ENCODE data around the gene NTF3. TPM values are rescaled to one million over a fixed set of nuclear protein-coding genes. Genes with fewer than 3 reads are reported as not detected.
A peak's percentile ranks its signal among the peaks of the same experiment; 100 is the strongest.

NTF3 gene
- total RNA-seq, 4 donors from 2014 or later = 0.42 to 2.2 (median 2.1) TPM

- intact Hi-C loops (cut with DNase I; ENCODE audit: low total_unique reads) = no loop called here
- no peak overlapping the region for H3K4me3 ChIP-seq (ENCODE audit: low read depth, poor library complexity, severe bottlenecking)
- TF ChIP-seq, protein P1, sequence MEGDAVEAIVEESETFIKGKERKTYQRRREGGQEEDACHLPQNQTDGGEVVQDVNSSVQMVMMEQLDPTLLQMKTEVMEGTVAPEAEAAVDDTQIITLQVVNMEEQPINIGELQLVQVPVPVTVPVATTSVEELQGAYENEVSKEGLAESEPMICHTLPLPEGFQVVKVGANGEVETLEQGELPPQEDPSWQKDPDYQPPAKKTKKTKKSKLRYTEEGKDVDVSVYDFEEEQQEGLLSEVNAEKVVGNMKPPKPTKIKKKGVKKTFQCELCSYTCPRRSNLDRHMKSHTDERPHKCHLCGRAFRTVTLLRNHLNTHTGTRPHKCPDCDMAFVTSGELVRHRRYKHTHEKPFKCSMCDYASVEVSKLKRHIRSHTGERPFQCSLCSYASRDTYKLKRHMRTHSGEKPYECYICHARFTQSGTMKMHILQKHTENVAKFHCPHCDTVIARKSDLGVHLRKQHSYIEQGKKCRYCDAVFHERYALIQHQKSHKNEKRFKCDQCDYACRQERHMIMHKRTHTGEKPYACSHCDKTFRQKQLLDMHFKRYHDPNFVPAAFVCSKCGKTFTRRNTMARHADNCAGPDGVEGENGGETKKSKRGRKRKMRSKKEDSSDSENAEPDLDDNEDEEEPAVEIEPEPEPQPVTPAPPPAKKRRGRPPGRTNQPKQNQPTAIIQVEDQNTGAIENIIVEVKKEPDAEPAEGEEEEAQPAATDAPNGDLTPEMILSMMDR (IDR thresholded peaks at IDR 0.05) = no peak
- no peak for TF ChIP-seq POLR2A (IDR thresholded peaks at IDR 0.05)
- WGBS, 2 donors = 26 to 35% methylated on average over 6 of the region's 6 CpGs
- DNase-seq (ENCODE audit: low spot score in 2 of 2) = no peak
These were observed 79.3 kb downstream of the NTF3 start for GRCh38 chr12:5511256-5511643.

DNA sequence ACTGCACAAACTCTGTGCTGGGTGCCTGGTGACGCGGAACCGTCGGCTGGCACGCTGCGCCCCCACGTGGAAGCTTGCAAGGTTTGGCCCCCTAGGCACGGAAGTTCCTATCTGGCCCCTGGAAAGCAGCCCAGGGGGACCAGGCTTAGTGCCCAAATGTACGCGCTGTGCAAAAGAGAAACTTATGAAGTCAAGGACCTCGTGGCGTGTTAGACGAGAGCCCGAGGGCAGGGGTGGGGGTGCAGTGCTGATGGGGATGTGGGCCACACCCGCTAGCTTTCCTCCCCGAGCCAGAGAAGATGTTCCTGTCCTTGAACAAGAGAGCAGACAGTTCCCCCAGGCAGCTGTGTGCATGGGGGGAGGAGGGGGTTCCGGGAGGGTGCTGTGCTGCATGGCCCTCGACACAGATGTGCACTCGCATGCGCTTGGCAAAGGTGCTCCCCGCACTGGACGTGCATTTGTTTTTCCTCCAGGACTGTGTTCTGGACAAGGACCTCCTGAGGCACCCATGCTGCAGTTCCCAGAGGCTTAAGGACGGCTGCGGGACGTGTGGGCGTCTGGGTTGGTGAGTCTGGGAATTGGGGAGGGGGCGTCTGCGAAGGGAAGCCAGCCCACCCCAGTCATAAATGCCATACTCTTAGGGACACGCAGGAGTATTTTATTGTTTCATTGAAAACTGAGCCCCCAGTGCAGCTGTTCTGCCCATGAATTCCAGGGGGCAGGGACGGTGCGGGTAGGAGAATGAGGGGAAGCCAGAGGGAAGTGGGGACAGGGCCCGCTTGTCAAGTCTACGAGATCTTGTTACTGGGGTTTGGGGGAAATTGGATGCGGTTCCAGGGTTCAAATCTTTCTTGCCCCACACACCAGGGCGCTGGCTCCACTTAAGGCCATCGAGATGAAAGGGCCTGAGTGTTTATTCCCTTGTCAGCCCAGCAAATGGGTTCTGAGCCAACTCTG, 80.0 kb downstream of the NTF3 start:
- no peak for TF ChIP-seq POLR2A (IDR thresholded peaks at IDR 0.05)
- TF ChIP-seq, protein P1 (IDR thresholded peaks at IDR 0.05) = no peak
- no peak overlapping the region for H3K4me3 ChIP-seq (ENCODE audit: low read depth, poor library complexity, severe bottlenecking)
- intact Hi-C loops (cut with DNase I; ENCODE audit: low total_unique reads) = no loop called here
- WGBS, 2 donors = 36 to 37% methylated on average over 35 to 36 of the region's 36 CpGs
- peak in 1 of 2 donors; percentile 84 for DNase-seq (ENCODE audit: low spot score in 2 of 2)

DNA sequence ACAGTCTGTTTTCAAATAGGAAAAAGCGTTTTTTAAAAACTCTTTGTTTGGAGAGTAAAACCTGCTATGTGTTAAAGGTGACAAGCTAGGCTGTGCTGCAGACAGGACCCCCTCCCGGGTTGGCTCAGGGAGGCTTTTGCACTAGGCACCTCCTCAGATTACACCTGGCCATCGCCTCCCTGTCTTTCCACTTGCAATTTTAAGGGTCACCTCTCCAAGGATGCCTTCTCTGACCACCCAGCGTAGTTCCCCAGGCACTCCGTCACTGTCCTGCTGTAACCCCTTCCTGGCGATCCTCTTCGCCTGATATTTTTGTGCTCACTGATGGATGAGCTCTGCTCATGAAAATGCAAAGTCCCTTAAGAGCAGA, 80.7 kb downstream of the NTF3 start:
- TF ChIP-seq, protein P1 (IDR thresholded peaks at IDR 0.05) = no peak
- no peak for TF ChIP-seq POLR2A (IDR thresholded peaks at IDR 0.05)
- no peak overlapping the region for H3K4me3 ChIP-seq (ENCODE audit: low read depth, poor library complexity, severe bottlenecking)
- intact Hi-C loops (cut with DNase I; ENCODE audit: low total_unique reads) = no loop called here
- WGBS, 2 donors = 84 to 86% methylated on average over 7 of the region's 7 CpGs
- DNase-seq (ENCODE audit: low spot score in 2 of 2) = peak in 1 of 2 donors; percentile 66

GRCh38 chr12:5513406-5513805, 81.5 kb downstream of the NTF3 start:
- H3K4me3 ChIP-seq (ENCODE audit: low read depth, poor library complexity, severe bottlenecking) = no peak overlapping the region
- intact Hi-C loops (cut with DNase I; ENCODE audit: low total_unique reads) = no loop called here
- DNase-seq (ENCODE audit: low spot score in 2 of 2) = peak in 1 of 2 donors; percentile 64
- TF ChIP-seq POLR2A (IDR thresholded peaks at IDR 0.05) = no peak
- TF ChIP-seq, protein P1 (IDR thresholded peaks at IDR 0.05) = no peak
- WGBS, 2 donors = 89 to 90% methylated on average over 4 of the region's 4 CpGs

DNA sequence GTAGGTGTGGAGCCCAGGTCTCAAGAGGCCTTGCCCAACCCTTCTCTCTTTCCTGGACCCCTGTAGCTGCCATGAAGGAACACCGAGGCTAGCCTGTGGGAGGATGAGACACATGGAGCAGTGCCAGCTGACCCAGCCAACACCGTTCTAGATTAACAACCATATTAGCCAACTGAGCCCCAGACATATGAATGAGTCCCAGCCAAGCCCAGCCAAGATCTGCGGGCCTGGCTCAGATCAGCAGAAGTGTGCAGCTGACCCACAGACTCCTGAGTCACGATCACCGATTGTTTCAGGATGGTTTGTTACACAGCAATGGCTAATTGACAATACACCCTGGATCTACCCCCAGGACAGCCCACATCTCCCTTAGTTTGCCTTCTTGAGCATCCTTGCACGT, 82.1 kb downstream of the NTF3 start:
- intact Hi-C loops (cut with DNase I; ENCODE audit: low total_unique reads) = no loop called here
- WGBS, 2 donors = 66 to 70% methylated on average over 6 of the region's 6 CpGs
- TF ChIP-seq POLR2A (IDR thresholded peaks at IDR 0.05) = no peak
- TF ChIP-seq, protein P1 (IDR thresholded peaks at IDR 0.05) = no peak
- DNase-seq (ENCODE audit: low spot score in 2 of 2) = peak in 1 of 2 donors; percentile 72
- H3K4me3 ChIP-seq (ENCODE audit: low read depth, poor library complexity, severe bottlenecking) = no peak overlapping the region

All from lower leg skin (tissue), 4 donors.